HepG2 (cell line): ENCODE results near the gene AUNIP. TPM values are rescaled to one million over a fixed set of nuclear protein-coding genes. Genes with fewer than 3 reads are reported as not detected.

ENCODE experiments used
- ATAC-seq: fragments of 200-7000 bp; cut with Tn5 transposase; 3 replicates; pipeline ENCODE4 v1.9.1; 2020; ENCODE audit warnings: mild to moderate bottlenecking, moderate library complexity
- BruUV-seq: library from RNA; stranded (reverse); fragments of 400-500 nt; replicated peaks from 2 replicates; lab custom pipeline; 2021; lab: Mats Ljungman, UMichigan
- CTCF ChIA-PET: fragments of 300-600 bp; formaldehyde crosslinking; extraction: SDS; loops from one replicate; lab custom pipeline; 2021; ENCODE audit warnings: low total read pairs, inconsistent platforms, low intra/inter-chr PET ratio; lab: Yijun Ruan, JAX
- POLR2A ChIA-PET: fragments of 350-600 bp; sonication (Branson Sonifier 250); formaldehyde crosslinking; loops from one replicate; lab custom pipeline; 2020; ENCODE audit warnings: antibody characterized with exemption, inconsistent platforms; lab: Yijun Ruan, JAX
- DNase-seq: peaks from one replicate; pipeline ENCODE4 v3.0.0-alpha.2; 2015; ENCODE audit warnings: low spot score
- FAIRE-seq: peaks from 3 replicates; lab custom pipeline; 2011; peaks lifted over from hg19 to GRCh38; lab: Jason Lieb, UNC
- H2AFZ ChIP-seq: one replicate; pipeline ENCODE4 v1.6.1; 2011; ENCODE audit warnings: low read length, inconsistent platforms
- H3K27ac ChIP-seq: fragments of 300-600 bp; 3 replicates; pipeline ENCODE4 v1.8.0; 2011; ENCODE audit warnings: mixed run types, mild to moderate bottlenecking, mixed read lengths, low read length, inconsistent platforms; ENCODE audit not compliant: insufficient read depth; ENCODE audit errors: extremely low read length
- H3K27me3 ChIP-seq, 2 experiments: fragments of 200-600 bp in 1 of 2; 2 replicates in 1 of 2; 3 replicates in 1 of 2; pipeline versions ENCODE4 v1.6.0 to v1.8.0; 2011; ENCODE audit warnings: low read length in 2 of 2, mild to moderate bottlenecking in 2 of 2, moderate library complexity in 2 of 2, inconsistent platforms in 1 of 2; ENCODE audit not compliant: insufficient read depth in 2 of 2, control insufficient read depth in 1 of 2
- H3K36me3 ChIP-seq, 2 experiments: fragments of 200-600 bp in 1 of 2; replicated peaks in 1 of 2; 2 replicates in 1 of 2; 3 replicates in 1 of 2; pipeline versions ENCODE4 v1.5.1 to v1.8.0; 2011; ENCODE audit warnings: low read length in 2 of 2, inconsistent platforms in 1 of 2; ENCODE audit not compliant: insufficient read depth in 2 of 2, control insufficient read depth in 1 of 2
- H3K4me1 ChIP-seq: 2 replicates; pipeline ENCODE4 v1.5.1; 2012; ENCODE audit warnings: low read length, inconsistent platforms; ENCODE audit not compliant: insufficient read depth
- H3K4me2 ChIP-seq: 2 replicates; pipeline ENCODE4 v1.6.0; 2011; ENCODE audit warnings: low read depth, low read length, inconsistent platforms
- H3K4me3 ChIP-seq, 3 experiments: fragments of 200-600 bp in 1 of 3; sonication (generic), shearing (Covaris generic) in 1 of 3; replicated peaks in 1 of 3; 2 replicates each; pipeline ENCODE4 v1.5.1; 2011 to 2016; ENCODE audit warnings: low read length in 3 of 3, inconsistent platforms in 2 of 3, low read depth in 2 of 3, mild to moderate bottlenecking in 2 of 3, control low read depth in 1 of 3, mixed read lengths in 1 of 3; ENCODE audit not compliant: insufficient read depth in 1 of 3
- H3K79me2 ChIP-seq: one replicate; pipeline ENCODE4 v1.6.1; 2011; ENCODE audit warnings: low read length, inconsistent platforms; ENCODE audit not compliant: insufficient read depth
- H3K9ac ChIP-seq: 2 replicates; pipeline ENCODE4 v1.6.0; 2011; ENCODE audit warnings: mild to moderate bottlenecking, low read depth, low read length, inconsistent platforms; ENCODE audit not compliant: insufficient read depth
- H3K9me3 ChIP-seq: 2 replicates; pipeline ENCODE4 v1.5.1; 2012; ENCODE audit warnings: mild to moderate bottlenecking, low read length
- H4K20me1 ChIP-seq: 2 replicates; pipeline ENCODE4 v1.6.0; 2011; ENCODE audit warnings: inconsistent platforms, mild to moderate bottlenecking, low read length, moderate library complexity; ENCODE audit not compliant: insufficient read depth
- ARID2 ChIP-seq: sonication (generic); formaldehyde crosslinking; IDR thresholded peaks from 2 replicates; pipeline ENCODE4 v1.8.1; 2022; ENCODE audit warnings: mild to moderate bottlenecking, missing genetic modification reagents, borderline replicate concordance
- ARID3A ChIP-seq: IDR thresholded peaks from 2 replicates; pipeline ENCODE4 v1.6.1; 2012; ENCODE audit warnings: low read depth, low read length, improper control_type of control experiment
- CEBPG ChIP-seq: IDR thresholded peaks from 2 replicates; pipeline ENCODE4 v1.6.1; 2016
- ELF1 ChIP-seq: sonication (generic); formaldehyde crosslinking; IDR thresholded peaks from 2 replicates; pipeline ENCODE4 v1.4.0; 2020; ENCODE audit warnings: missing genetic modification reagents
- ELF3 ChIP-seq: IDR thresholded peaks from 2 replicates; pipeline ENCODE4 v1.6.1; 2016; ENCODE audit warnings: missing genetic modification reagents, missing compliant biosample characterization
- FOSL2 ChIP-seq: sonication (generic); formaldehyde crosslinking; IDR thresholded peaks from 2 replicates; pipeline ENCODE4 v1.4.0; 2020; ENCODE audit warnings: missing genetic modification reagents
- HMGXB4 ChIP-seq, 2 experiments: sonication (generic) in 1 of 2; formaldehyde crosslinking in 1 of 2; IDR thresholded peaks; 2 replicates each; pipeline versions ENCODE4 v1.4.0 to v1.6.1; 2018 to 2020; ENCODE audit warnings: missing genetic modification reagents in 2 of 2, borderline replicate concordance in 1 of 2, low read depth in 1 of 2, mild to moderate bottlenecking in 1 of 2, missing biosample characterization in 1 of 2
- MIXL1 ChIP-seq: IDR thresholded peaks from 2 replicates; pipeline ENCODE4 v1.6.1; 2016
- PAX8 ChIP-seq: sonication (generic); formaldehyde crosslinking; IDR thresholded peaks from 2 replicates; pipeline ENCODE4 v1.8.0; 2022; ENCODE audit warnings: mild to moderate bottlenecking, missing genetic modification reagents, borderline replicate concordance
- SOX6 ChIP-seq, 2 experiments: fragments of 450-650 bp in 1 of 2; sonication (generic) in 1 of 2; formaldehyde crosslinking in 1 of 2; IDR thresholded peaks; 2 replicates each; pipeline versions ENCODE4 v1.4.0 to v1.6.1; 2017 to 2020; ENCODE audit warnings: antibody characterized with exemption in 1 of 2, mild to moderate bottlenecking in 1 of 2, missing genetic modification reagents in 1 of 2
- TGIF2 ChIP-seq: IDR thresholded peaks from 2 replicates; pipeline ENCODE4 v1.6.1; 2016; ENCODE audit warnings: control low read depth, missing compliant biosample characterization
- ZBTB33 ChIP-seq: sonication (generic); formaldehyde crosslinking; IDR thresholded peaks from 2 replicates; pipeline ENCODE4 v1.4.0; 2020; ENCODE audit warnings: missing genetic modification reagents
- ZNF280B ChIP-seq: sonication (generic); formaldehyde crosslinking; IDR thresholded peaks from 2 replicates; pipeline ENCODE4 v1.5.0; 2020; ENCODE audit warnings: missing genetic modification reagents, mild to moderate bottlenecking, borderline replicate concordance
- ZNF337 ChIP-seq: sonication (generic); formaldehyde crosslinking; IDR thresholded peaks from 2 replicates; pipeline ENCODE4 v1.5.1; 2020; ENCODE audit warnings: missing genetic modification reagents, low read depth, mild to moderate bottlenecking, borderline replicate concordance
- ZNF746 ChIP-seq: sonication (generic); formaldehyde crosslinking; IDR thresholded peaks from 2 replicates; pipeline ENCODE4 v1.8.0; 2022; ENCODE audit warnings: mild to moderate bottlenecking, missing genetic modification reagents
- ZNF781 ChIP-seq: sonication (generic); formaldehyde crosslinking; IDR thresholded peaks from 2 replicates; pipeline ENCODE4 v1.5.1; 2020; ENCODE audit warnings: borderline replicate concordance, mild to moderate bottlenecking, missing genetic modification reagents; ENCODE audit errors: not compliant biosample characterization
- WGBS: methylation state at CpG from one replicate; pipeline ENCODE4 v1.1.6; 2017; ENCODE audit warnings: low lambda C conversion rate; 5-methylcytosine and 5-hydroxymethylcytosine counted together
- in situ Hi-C: cut with HindIII; loops from 2 replicates; pipeline ENCODE4 v1.10.0; 2017; ENCODE audit warnings: low pct_unique_long_range_greater_than_20kb; ENCODE audit not compliant: extremely low pct_ligation_motif_present
- intact Hi-C: fragments of 100-400 bp; cut with micrococcal nuclease; formaldehyde crosslinking; loops from one replicate; pipeline ENCODE4 v1.10.0; 2022; ENCODE audit not compliant: unreplicated experiment
- polyA plus RNA-seq, 8 experiments: library from polyadenylated mRNA; depleted of rRNA in 3 of 8; stranded (reverse) in 7 of 8; unstranded in 1 of 8; fragments of >200 nt; fragmentation: Illumina TruSeq in 4 of 8; extraction: Trizol in 4 of 8; gene quantifications; 2 replicates each; pipeline versions ENCODE4 v1.2.1 to v1.2.3, GENCODE V29; 2011 to 2016; ENCODE audit warnings: low read depth in 4 of 8, missing spikeins in 1 of 8, mixed read lengths in 1 of 8; ENCODE audit not compliant: insufficient read depth in 1 of 8
- total RNA-seq, 5 experiments: library from RNA; depleted of rRNA; stranded (reverse); fragments of >200 nt; fragmentation: Illumina TruSeq; extraction: Trizol; gene quantifications; 2 replicates each; pipeline ENCODE4 v1.2.3, GENCODE V29; 2016; ENCODE audit warnings: low read depth in 1 of 5

AUNIP gene
- total and polyA plus RNA-seq, 2 of the 13 experiments (the other 11 are each of a cell fraction or from before 2014, with no cell fraction given): 3.8 to 12.3 TPM

GRCh38 chr1:25796811-25797458 lies 62.3 kb downstream of the AUNIP start:
- peak; percentile 53 for FAIRE-seq
- POLR2A ChIA-PET: no interaction called here
- no TSS peak for BruUV-seq
- peak; percentile 35; the same call in 1 of the 2 replicates for TF ChIP-seq ELF1
- no peak for TF ChIP-seq ZNF337 (CRISPR knock-in tag)
- TF ChIP-seq TGIF2: no peak
- no peak for TF ChIP-seq SOX6 (IDR thresholded peaks at IDR 0.05)
- 0 out of 2 replicates have a peak, but pooled peaks have one; percentile 14 for TF ChIP-seq SOX6 (CRISPR knock-in tag; IDR thresholded peaks at IDR 0.05)
- peak; percentile 7; the same call in 1 of the 2 replicates for TF ChIP-seq CEBPG (CRISPR knock-in tag)
- TF ChIP-seq ELF3 (CRISPR knock-in tag): peak; percentile 27; the same call in 1 of the 2 replicates
- no peak for TF ChIP-seq ZNF280B (CRISPR knock-in tag)
- TF ChIP-seq ZBTB33: no peak
- no peak for TF ChIP-seq PAX8 (CRISPR knock-in tag)
- peak; percentile 58; the same call in 1 of the 2 replicates for TF ChIP-seq MIXL1 (CRISPR knock-in tag)
- 0 out of 4 replicates have a peak, but pooled peaks of 1 of the 2 experiments have one; percentile 27 for TF ChIP-seq HMGXB4 (CRISPR knock-in tag; IDR thresholded peaks at IDR 0.05; ENCODE audit: borderline replicate concordance in 1 of 2, low read depth in 1 of 2)
- peak; percentile 28 for TF ChIP-seq ZNF781
- TF ChIP-seq ARID2 (CRISPR knock-in tag): no peak
- TF ChIP-seq ARID3A: peak; percentile 57
- TF ChIP-seq FOSL2 (CRISPR knock-in tag): 0 out of 2 replicates have a peak, but pooled peaks have one; percentile 15
- no peak for TF ChIP-seq ZNF746

More at GRCh38 chr1:25796811-25797458, 62.3 kb downstream of the AUNIP start:
- no peaks in the 10 kb centered on the region for H4K20me1 ChIP-seq
- H3K27me3 ChIP-seq: peaks cover 0 to 17% of the 10 kb centered on the region in 2 experiments; a peak in 2 of 5 replicates
- in situ Hi-C loops (loop anchor here (5.0 kb wide), 1 partner anchor 40 kb away; no protein-coding TSS in a partner anchor), intact Hi-C loops (loop anchor here (5.0 kb wide), 2 partner anchors 40 to 180 kb away; partner anchors contain the start of gene MAN1C1)
- H3K4me3 ChIP-seq: no peak overlapping the region
- CTCF ChIA-PET: interaction anchor here (0.7 to 2.4 kb wide), 6 partner anchors 14 to 188 kb away, joined by 3 to 13 read pairs (median 4); no protein-coding TSS in a partner anchor
- peak overlapping the region; percentile 59 for H3K4me2 ChIP-seq
- WGBS: under 1% methylated on average over 17 of the region's 19 CpGs
- H3K9me3 ChIP-seq: no peaks in the 10 kb centered on the region
- ATAC-seq (peak; percentile 53), DNase-seq (peak; percentile 59)
- no peak overlapping the region for H3K9ac ChIP-seq
- H3K4me1 ChIP-seq: peaks cover 28% of the 10 kb centered on the region
- no peaks in the 10 kb centered on the region for H3K79me2 ChIP-seq
- no peak overlapping the region for H3K27ac ChIP-seq
- no peak overlapping the region for H2AFZ ChIP-seq
- no peaks in the 10 kb centered on the region for H3K36me3 ChIP-seq
